HG02798 (cell line): Measurements from ENCODE around the gene NR5A2.

ENCODE experiments used
- ATAC-seq: cut with Tn5 transposase; IDR thresholded peaks from one replicate; pipeline ENCODE4 v1.9.1; 2021; ENCODE audit warnings: mild to moderate bottlenecking; ENCODE audit not compliant: unreplicated experiment, poor library complexity

NR5A2 gene

DNA sequence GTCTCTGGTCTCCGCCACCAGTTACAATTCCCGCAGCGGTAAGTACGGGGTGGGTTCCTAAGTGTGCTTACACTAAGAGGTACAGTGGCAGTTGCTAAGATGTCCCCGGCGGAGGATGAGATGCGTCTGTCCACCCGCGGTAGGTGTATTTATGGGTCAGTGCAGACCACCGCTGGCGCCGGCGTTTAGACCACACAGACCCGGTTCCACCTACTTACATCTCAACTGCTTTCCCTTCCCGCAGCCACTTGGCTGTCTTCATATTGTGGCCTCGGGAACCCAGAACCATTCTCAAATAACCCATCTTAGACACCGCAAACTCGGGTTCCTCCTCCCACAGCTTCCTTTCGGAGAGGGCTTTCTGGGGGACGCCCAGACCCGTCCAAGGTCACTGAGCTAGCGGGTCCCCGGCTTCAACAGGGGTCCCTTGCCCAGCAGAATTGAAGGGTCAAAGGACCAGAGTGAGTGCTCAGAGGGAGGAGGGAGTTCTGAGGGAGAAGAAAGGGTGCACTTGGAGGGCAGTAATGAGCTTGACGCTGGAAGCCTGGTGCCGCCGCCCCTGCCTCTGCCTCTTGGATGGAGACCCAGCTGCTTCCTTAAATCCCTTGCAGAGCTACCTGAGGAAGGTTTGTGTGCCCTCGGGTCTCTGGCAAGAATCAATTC, 8.6 kb downstream of the NR5A2 start:
- no peak for ATAC-seq

- no peak for ATAC-seq
Observed at GRCh38 chr1:200036619-200037270, 9.2 kb downstream of the NR5A2 start.

GRCh38 chr1:200037501-200037900, 10.0 kb downstream of the NR5A2 start:
- no peak for ATAC-seq

DNA sequence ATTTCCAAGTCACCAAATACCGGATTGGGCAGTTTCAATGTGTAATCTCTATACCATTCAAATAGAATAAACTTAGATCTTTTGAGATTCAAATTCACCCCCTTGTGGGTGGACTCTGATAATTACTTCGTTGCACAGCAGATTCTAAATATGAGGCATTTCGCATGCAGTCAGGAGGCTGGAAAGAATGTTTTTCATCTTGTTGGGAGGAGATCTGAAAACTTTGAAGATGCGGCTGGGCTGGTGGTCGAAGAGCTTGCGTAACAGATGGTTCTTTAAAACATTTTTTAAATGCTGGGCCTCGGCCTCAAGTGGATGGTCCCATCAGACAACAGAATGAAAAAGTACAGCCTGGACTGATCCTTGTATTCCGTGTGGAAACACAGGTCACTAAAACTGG, 10.4 kb downstream of the NR5A2 start:
- no peak for ATAC-seq

DNA sequence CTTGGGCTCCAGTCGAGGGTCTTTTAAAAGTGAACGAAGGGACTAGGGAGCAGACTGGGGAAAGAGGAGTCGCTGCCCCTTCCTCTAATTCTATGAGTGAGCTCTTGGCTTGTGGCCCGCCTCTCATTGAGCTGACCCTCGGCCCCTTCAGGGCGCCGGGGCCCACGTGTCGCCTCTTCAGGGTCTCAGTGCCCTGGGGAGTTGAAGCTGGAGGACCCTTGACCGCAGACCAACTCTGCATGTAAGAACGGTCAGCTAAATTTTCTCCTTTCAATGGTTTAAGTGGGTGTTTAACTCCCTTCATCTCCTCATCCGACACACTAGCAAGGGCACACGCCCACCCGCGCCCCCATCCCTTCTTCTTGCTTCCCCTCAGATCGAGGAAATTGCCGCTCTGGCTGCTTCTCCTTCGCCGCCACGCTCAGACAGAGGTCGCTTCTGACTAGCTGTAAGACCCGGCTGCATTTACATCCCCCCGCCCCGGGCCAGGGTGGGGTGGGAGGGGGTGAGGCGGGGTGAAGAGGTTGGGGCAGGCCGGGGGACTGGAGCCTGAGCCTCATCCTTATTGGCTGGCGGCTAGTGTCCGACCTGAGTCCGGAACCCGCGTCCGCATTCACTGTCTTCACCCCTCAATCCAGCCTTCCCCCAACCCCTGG, 10.9 kb downstream of the NR5A2 start:
- no peak for ATAC-seq

DNA sequence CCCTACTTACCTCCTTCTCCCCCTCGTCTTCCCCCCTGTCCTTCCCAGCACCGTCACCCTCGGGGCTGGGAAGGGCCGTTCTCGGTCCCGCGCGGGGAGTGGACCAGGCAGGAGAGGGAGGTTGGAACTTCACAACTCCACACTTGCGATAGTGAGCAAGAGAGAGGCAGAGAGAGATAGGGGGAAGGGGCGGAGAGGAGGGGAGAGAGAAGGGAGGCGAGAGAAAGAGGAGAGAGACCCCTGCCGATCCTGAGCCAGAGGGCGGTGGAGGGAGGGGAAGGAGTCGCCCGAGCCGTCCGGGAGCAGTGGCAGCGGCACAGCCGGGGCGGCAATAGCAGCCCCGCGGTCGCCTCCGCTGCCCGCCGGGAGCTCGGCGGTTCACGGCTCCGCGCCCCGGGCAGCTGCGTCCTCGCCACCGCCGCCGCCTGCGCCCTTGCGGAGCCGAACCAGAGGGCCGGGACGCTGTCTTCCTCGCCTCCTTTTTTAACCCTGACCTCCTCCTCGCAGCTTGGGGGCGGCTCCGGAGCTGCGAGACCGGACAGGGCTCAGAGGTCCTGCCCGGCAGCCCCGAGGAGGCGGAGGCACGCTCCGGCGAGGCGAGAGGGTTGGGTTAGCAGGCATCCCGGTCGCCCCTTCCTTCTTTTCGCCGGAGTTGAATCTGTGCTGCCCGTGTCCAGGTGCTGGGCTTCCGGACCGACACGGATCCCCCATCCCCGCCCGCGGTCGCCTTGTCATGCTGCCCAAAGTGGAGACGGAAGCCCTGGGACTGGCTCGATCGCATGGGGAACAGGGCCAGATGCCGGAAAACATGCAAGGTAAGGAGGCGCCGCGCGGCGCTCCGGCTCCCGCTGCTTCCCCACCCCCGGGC, 11.7 kb downstream of the NR5A2 start:
- ATAC-seq: no peak

DNA sequence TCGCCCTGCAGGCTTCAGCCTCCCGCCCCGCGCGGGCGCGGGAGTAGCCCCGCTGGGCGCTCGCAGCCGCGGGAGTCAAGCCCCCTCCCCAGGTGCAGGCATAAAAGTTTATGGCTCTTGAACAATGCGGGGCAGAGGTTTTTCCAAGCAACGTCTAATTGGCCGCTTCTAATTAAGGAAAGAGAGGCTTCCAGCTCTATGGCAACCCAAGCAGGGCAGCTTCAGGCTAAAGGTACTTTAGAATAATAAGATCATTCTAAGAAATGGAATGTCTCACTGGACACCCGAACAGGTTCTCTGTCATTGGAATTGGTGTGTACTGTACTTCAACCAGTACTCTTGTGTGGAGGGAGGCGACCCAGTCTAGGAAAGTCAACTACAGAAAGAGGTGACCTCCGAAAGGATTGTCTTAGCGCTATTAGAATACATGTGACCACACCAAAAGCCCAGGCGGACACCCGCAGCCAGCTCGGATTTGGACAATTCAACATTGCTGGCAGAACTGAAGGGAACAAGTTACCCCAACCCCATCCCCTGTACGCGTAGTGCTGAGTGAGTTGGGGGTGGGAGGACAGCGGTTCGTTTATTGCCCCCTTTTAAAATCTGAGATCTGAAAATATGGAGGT, 12.5 kb downstream of the NR5A2 start:
- no peak for ATAC-seq

- no peak for ATAC-seq
Observed at GRCh38 chr1:200040481-200041138, 13.1 kb downstream of the NR5A2 start.

DNA sequence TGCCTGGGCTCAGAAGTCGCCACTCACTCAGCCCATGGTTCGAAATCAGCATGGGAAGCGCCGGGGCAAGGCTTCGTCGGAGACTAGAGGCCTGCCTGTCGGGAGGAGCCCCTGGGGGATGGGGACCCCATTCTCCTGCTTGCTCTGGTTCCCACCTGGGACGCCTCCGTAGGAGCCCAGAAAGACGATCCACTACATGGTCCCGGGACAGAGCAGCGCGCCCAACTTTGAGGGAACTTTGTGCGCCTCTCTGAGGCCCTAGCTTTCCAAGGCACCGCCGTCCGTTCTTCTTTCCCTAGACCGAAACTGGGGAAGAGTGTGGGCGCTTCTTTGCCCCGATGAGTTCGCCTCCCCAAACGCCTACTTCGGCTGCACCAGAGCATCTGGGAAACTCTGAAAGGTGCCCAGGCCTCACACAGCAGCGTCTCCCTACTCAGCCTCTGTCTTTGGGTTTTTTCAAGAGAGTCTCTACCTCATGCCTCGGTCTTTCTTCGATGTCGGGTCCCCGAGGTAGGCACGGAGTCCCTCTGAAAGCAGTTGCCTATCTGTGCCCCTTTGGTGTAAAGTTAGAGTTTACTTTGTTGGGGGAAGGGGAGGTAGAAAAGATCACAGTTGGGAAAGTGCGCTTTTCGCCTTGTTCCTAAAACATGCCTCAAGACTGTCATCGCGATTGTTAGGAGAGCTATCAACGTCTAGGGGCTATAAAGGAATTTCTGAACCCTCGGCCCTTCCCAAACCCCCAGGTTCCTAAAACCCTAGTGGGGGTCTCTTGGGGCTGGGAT, 14.0 kb downstream of the NR5A2 start:
- no peak for ATAC-seq

- no peak for ATAC-seq
Observed at GRCh38 chr1:200042119-200042551, 14.6 kb downstream of the NR5A2 start.

DNA sequence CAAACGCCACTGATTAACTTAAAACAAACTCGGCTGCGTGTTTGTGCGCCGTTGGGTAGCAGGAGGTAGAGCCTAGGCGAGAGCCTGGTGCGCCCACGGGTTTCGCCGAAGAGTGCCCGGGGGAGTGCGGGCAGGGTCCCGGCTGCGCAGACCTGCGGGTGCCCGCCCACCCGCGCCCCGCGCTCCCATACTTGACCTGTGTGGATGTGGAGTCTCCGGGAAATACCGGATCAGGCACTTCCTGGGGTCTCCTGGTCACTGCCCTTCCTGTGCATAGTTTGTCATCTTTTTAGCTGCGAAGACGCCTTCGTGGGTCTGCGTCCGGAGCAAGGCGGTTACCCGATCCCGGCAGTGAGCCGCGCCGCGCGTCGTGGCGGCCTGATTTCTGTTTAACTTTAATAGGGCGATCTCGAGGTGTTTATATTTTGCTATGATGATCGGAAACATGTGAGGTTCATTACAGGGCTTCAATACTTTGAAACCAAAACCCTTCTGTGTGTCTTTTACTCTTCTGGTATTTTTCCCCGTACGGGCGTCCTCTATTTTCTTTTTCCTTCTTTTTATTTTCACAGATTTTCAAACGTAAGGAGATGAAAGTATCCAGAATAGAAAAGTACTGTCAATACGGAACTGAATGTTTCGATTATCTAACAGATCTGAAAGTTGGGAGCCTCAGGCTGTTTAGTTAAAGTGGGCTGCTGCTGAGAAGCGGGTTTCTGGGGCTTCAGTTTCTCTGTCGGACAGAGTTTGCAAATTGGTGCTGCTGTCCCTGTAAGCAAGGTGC, 15.2 kb downstream of the NR5A2 start:
- ATAC-seq: no peak

DNA sequence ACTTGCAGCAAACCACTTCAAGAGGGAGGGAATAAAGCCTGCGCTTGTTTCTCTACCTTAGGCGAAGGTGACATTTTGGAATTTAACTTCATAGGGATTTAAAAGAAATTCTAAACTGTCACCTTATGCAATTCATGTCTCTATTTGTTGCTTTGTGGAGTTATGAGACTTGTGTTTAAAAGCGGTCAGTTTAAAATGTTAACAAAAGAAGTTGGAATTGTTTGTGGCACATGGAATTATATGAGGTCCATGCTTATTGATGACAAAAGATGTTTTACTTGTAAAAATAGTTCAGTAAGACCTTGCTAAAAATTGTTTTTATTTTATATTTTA, 15.8 kb downstream of the NR5A2 start:
- no peak for ATAC-seq

GRCh38 chr1:200046115-200046514, 18.6 kb downstream of the NR5A2 start:
- ATAC-seq: no peak

DNA sequence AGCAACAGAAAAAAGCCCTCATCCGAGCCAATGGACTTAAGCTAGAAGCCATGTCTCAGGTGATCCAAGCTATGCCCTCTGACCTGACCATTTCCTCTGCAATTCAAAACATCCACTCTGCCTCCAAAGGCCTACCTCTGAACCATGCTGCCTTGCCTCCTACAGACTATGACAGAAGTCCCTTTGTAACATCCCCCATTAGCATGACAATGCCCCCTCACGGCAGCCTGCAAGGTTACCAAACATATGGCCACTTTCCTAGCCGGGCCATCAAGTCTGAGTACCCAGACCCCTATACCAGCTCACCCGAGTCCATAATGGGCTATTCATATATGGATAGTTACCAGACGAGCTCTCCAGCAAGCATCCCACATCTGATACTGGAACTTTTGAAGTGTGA, 20.7 kb downstream of the NR5A2 start:
- ATAC-seq: no peak

DNA sequence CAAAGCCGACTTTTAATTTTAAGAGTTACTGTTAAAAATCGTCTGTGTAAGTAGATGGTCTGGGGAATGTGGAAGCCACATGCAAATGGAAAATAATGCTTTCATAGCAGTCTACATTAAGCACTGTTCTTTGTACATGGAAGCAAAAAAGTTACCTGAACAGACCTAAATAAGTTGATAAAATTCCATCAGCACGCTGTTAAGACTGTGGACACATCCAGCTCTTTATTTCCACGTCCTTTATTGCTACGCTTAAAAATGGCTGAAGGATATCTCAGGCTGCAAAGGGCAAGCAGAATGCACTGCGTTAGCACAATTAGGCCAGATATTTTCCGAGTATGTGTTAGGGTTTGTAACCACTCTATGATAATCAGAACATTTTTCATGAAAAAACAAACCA, 22.3 kb downstream of the NR5A2 start:
- no peak for ATAC-seq

DNA sequence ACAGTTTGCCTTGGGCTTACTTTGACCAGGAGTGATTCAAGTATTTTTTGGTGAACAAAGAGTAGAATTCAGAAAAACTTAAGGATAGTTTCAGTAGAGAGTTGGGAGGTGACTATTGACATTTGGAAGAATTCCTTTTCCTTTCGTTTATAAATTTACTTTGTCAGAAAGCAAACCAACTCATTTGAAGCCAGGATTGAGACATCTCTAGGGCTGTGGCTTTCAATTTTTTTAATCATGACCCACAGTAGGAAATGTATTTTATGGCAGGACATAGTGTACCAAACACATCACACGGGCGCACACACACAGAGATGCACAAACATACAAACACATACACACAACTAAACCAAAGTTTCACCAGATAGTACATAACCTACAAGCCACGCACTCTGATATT, 24.1 kb downstream of the NR5A2 start:
- ATAC-seq: no peak

- ATAC-seq: no peak
Observed at GRCh38 chr1:200053091-200053490, 25.6 kb downstream of the NR5A2 start.

- ATAC-seq: no peak
Observed at GRCh38 chr1:200053646-200054045, 26.1 kb downstream of the NR5A2 start.
